Gastrocnemius medialis (tissue), 4 donors: ENCODE data around the gene KCNAB1. TPM values are rescaled to one million over a fixed set of nuclear protein-coding genes. Genes with fewer than 3 reads are reported as not detected.

Experiments
- ATAC-seq, 2 donors: fragments of 150-250 bp; one replicate each; pipeline ENCODE4 v1.9.1; 2016
- DNase-seq, 2 donors: peaks; one replicate each; pipeline ENCODE4 v3.0.0-alpha.2; 2019
- H3K27ac ChIP-seq, 4 donors: fragments of 200-600 bp; sonication (generic); 1 replicate in 1 of 4; 2 replicates in 3 of 4; pipeline ENCODE4 v1.5.1; 2016 to 2018; ENCODE audit warnings: mild to moderate bottlenecking in 2 of 4, moderate library complexity in 1 of 4
- H3K27me3 ChIP-seq, 3 donors: fragments of 200-600 bp; sonication (generic) in 2 of 3; 1 replicate in 1 of 3; 2 replicates in 2 of 3; pipeline versions ENCODE4 v1.5.1 to v1.6.0; 2016 to 2019; ENCODE audit warnings: mild to moderate bottlenecking in 1 of 3, moderate library complexity in 1 of 3
- H3K36me3 ChIP-seq, 2 donors: fragments of 200-600 bp; sonication (generic) in 1 of 2; one replicate each; pipeline ENCODE4 v1.5.1; 2017 to 2018
- H3K4me1 ChIP-seq, 2 donors: fragments of 200-600 bp; sonication (generic) in 1 of 2; one replicate each; pipeline ENCODE4 v1.5.1; 2016 to 2017; ENCODE audit warnings: mild to moderate bottlenecking in 2 of 2
- H3K4me3 ChIP-seq, 4 donors: fragments of 200-600 bp; sonication (generic) in 3 of 4; 1 replicate in 1 of 4; 2 replicates in 3 of 4; pipeline ENCODE4 v1.5.1; 2016 to 2019; ENCODE audit warnings: mild to moderate bottlenecking in 2 of 4
- H3K9me3 ChIP-seq, 3 donors: fragments of 200-600 bp; sonication (generic) in 2 of 3; 1 replicate in 1 of 3; 2 replicates in 2 of 3; pipeline ENCODE4 v1.5.1; 2016 to 2019
- POLR2A ChIP-seq, 2 donors: fragments of 450-650 bp; IDR thresholded peaks; one replicate each; pipeline ENCODE4 v1.6.1; 2017; ENCODE audit warnings: antibody characterized with exemption in 2 of 2, mild to moderate bottlenecking in 2 of 2, moderate library complexity in 2 of 2
- in situ Hi-C, 4 donors: fragments of 200-750 bp; cut with MboI; loops; one replicate each; pipeline versions ENCODE4 v1.15.0 to v1.8.0; 2017; ENCODE audit warnings: low sequenced_read_pairs in 4 of 4
- intact Hi-C: fragments of 100-400 bp; cut with DNase I; formaldehyde crosslinking; loops from one replicate; pipeline ENCODE4 v1.15.1; 2023; ENCODE audit warnings: low total_unique reads
- total RNA-seq, 4 donors: library from RNA; depleted of rRNA; stranded (reverse); fragments of >200 nt; gene quantifications; one replicate each; pipeline versions ENCODE4 v1.1.0 to v1.2.3, GENCODE V29; 2016
- TF ChIP-seq, protein P1 (sequence below), 5 experiments: fragments of 450-650 bp in 3 of 5; fragments of 200-600 bp in 2 of 5; sonication (generic) in 2 of 5; IDR thresholded peaks in 4 of 5; conservative IDR thresholded peaks in 1 of 5; 1 replicate in 4 of 5; 2 replicates in 1 of 5; pipeline ENCODE4 v1.5.1; 2016 to 2019; ENCODE audit warnings: antibody characterized with exemption in 5 of 5, mild to moderate bottlenecking in 3 of 5, moderate library complexity in 3 of 5

Gene KCNAB1
- total RNA-seq, 4 donors from 2014 or later = 0.46 to 3.6 (median 1.9) TPM

DNA sequence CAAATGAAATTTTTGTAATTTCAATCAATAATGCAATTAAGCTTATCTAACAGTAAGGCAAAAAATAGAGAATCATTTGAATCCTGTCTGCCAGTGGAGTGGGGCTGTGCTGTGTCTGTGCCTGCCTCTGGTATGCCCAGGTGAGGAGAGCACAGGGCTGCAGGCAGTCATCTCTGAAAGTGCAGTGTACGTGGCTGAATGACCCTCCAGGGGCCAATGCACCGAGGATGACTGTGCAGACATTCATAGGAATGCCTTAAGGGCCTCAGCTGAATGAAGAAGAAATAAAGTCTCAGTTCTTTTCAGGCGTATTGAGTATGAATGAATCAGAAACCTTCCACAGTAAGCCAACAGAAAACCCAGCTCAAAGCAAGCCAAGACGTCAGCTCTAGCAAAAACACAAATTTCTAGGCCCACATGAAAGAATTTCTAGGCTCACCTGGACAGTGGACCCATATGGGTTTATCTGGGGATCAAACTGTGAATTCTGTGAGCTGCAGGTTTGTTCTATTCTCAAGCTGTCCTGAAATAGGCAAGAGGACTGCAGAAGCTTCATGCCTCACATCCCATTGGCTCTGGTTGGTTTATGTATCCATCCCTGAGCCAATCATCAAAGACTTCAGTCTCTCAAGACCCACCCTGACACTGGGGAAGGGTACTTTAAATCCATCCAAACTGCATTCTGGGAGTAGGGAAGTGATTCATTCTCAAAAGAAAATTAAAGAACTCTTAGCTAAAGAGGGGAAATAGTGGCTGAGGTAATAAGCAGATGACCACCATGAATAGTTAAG is 311.2 kb downstream of the KCNAB1 start:
- Histone ChIP-seq H3K4me1 (no peaks in the 10 kb centered on the region), H3K4me3 (no peak overlapping the region), H3K27me3 (no peaks in the 10 kb centered on the region), H3K27ac (no peak overlapping the region), H3K36me3 (no peaks in the 10 kb centered on the region), H3K9me3 (no peaks in the 10 kb centered on the region)
- intact Hi-C loops = no loop called here
- DNase-seq (no peak), ATAC-seq (no peak)
- in situ Hi-C loops = no loop called here
- TF ChIP-seq, protein P1, sequence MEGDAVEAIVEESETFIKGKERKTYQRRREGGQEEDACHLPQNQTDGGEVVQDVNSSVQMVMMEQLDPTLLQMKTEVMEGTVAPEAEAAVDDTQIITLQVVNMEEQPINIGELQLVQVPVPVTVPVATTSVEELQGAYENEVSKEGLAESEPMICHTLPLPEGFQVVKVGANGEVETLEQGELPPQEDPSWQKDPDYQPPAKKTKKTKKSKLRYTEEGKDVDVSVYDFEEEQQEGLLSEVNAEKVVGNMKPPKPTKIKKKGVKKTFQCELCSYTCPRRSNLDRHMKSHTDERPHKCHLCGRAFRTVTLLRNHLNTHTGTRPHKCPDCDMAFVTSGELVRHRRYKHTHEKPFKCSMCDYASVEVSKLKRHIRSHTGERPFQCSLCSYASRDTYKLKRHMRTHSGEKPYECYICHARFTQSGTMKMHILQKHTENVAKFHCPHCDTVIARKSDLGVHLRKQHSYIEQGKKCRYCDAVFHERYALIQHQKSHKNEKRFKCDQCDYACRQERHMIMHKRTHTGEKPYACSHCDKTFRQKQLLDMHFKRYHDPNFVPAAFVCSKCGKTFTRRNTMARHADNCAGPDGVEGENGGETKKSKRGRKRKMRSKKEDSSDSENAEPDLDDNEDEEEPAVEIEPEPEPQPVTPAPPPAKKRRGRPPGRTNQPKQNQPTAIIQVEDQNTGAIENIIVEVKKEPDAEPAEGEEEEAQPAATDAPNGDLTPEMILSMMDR (IDR thresholded peaks at IDR 0.05 in 4 of 5, conservative IDR thresholded peaks at IDR 0.05 in 1 of 5) = no peak
- TF ChIP-seq POLR2A (IDR thresholded peaks at IDR 0.05) = no peak

DNA sequence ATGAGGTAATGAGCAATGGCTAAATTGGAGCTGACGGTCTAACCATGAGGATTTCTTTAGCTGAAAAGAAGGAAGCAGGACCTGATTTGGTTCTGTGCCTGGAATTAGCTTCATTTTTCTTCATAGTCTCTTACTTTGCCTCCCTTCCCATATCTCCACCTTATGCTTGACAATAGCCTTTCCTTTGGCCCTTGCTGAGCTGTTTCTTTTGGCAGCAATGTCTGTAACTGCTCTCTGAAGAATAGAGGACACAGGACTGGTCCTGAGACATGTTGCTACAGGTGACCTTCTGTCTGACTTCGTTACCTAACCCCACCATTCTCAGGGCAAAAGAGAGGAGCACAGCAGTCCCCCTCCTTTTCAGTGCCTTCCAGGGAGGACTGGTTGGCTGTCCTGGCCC is 312.2 kb downstream of the KCNAB1 start:
- TF ChIP-seq POLR2A (IDR thresholded peaks at IDR 0.05) = no peak
- TF ChIP-seq, protein P1 (IDR thresholded peaks at IDR 0.05 in 4 of 5, conservative IDR thresholded peaks at IDR 0.05 in 1 of 5) = no peak
- H3K4me3 ChIP-seq = no peak overlapping the region
- no peaks in the 10 kb centered on the region for H3K36me3 ChIP-seq
- no peak overlapping the region for H3K27ac ChIP-seq
- intact Hi-C loops (no loop called here), in situ Hi-C loops (no loop called here)
- no peak for ATAC-seq
- no peaks in the 10 kb centered on the region for H3K27me3 ChIP-seq
- DNase-seq = no peak
- H3K9me3 ChIP-seq = no peaks in the 10 kb centered on the region
- H3K4me1 ChIP-seq = no peaks in the 10 kb centered on the region

DNA sequence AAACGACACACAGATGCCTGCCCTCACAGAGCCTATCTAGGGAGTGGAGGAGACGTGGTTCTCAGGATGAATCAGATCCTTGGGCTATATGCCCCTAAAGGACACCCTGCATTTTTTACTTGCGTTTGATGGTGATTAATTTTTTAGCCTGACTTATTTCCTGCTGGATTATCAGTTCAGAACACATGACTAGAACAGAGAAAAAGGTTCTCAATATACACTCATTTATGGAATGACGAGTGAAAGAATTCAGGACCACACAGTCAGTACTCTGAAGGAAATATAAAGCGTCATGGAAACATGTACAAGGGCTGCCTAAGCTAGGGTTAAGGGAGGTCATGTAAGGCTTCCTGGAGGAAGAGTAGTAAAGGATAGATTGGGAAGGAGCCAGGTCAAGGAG is 312.8 kb downstream of the KCNAB1 start:
- H3K4me1 ChIP-seq = no peaks in the 10 kb centered on the region
- no peaks in the 10 kb centered on the region for H3K9me3 ChIP-seq
- ATAC-seq (no peak), DNase-seq (no peak)
- in situ Hi-C loops (no loop called here), intact Hi-C loops (no loop called here)
- H3K36me3 ChIP-seq = no peaks in the 10 kb centered on the region
- TF ChIP-seq, protein P1 (IDR thresholded peaks at IDR 0.05 in 4 of 5, conservative IDR thresholded peaks at IDR 0.05 in 1 of 5) = no peak
- no peak for TF ChIP-seq POLR2A (IDR thresholded peaks at IDR 0.05)
- H3K4me3 ChIP-seq = no peak overlapping the region
- H3K27ac ChIP-seq = no peak overlapping the region
- no peaks in the 10 kb centered on the region for H3K27me3 ChIP-seq

DNA sequence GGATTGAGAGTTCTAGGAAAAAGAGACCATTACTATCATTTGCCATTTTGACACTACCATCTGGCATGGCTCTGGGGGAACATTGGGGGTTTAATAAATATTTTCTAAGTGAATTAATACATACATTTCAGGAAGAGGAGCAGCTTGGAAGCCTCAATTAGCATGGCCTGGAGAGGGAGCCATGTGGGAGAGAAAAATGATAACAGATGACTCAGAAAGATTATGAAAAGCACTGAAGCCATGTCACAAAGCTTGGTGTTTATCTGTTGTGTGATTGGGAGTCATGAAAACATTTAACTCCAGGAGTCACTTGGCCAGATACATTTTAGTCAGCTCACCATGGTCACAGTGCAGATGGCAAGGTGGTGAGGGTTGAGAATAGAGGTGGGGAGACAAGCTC is 313.5 kb downstream of the KCNAB1 start:
- no peaks in the 10 kb centered on the region for H3K36me3 ChIP-seq
- no peak overlapping the region for H3K4me3 ChIP-seq
- no peak for DNase-seq
- H3K4me1 ChIP-seq = no peaks in the 10 kb centered on the region
- no peaks in the 10 kb centered on the region for H3K27me3 ChIP-seq
- H3K9me3 ChIP-seq = no peaks in the 10 kb centered on the region
- no peak for ATAC-seq
- in situ Hi-C loops (no loop called here), intact Hi-C loops (no loop called here)
- no peak overlapping the region for H3K27ac ChIP-seq
- TF ChIP-seq, protein P1 (IDR thresholded peaks at IDR 0.05 in 4 of 5, conservative IDR thresholded peaks at IDR 0.05 in 1 of 5) = no peak
- no peak for TF ChIP-seq POLR2A (IDR thresholded peaks at IDR 0.05)

DNA sequence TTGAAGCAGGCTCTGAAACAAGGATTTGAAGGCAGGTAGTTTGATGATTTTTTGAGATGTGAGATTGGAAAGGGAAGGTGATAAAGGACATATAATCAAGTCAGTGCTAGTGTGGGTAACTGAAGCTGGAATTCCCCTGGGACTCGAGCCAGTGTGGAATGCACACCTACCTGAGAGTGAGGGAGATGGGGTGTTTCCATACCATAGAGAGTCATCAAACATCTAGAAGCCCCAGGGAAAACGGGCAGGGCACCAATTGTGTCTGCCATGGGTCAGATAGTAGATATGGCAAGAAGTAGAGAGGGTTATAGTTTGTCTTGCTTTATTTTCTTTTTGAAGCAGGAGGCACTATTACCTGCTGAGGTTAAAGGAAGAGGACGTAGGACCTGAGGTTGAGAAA is 314.5 kb downstream of the KCNAB1 start:
- Histone ChIP-seq H3K4me3 (no peak overlapping the region), H3K36me3 (no peaks in the 10 kb centered on the region), H3K27me3 (no peaks in the 10 kb centered on the region), H3K4me1 (no peaks in the 10 kb centered on the region), H3K27ac (no peak overlapping the region), H3K9me3 (no peaks in the 10 kb centered on the region)
- ATAC-seq (no peak), DNase-seq (no peak)
- no peak for TF ChIP-seq POLR2A (IDR thresholded peaks at IDR 0.05)
- TF ChIP-seq, protein P1 (IDR thresholded peaks at IDR 0.05 in 4 of 5, conservative IDR thresholded peaks at IDR 0.05 in 1 of 5) = no peak
- in situ Hi-C loops = no loop called here
- intact Hi-C loops = no loop called here
